GM12874 (cell line): ENCODE measurements around the gene CFD.

Source experiments
- CTCF ChIP-seq: IDR thresholded peaks from 2 replicates; pipeline ENCODE4 v1.5.1; 2011; ENCODE audit warnings: low read depth, mild to moderate bottlenecking, control low read depth, low read length, moderate library complexity; ENCODE audit not compliant: insufficient read depth

The CFD gene

GRCh38 chr19:861756-862580, 2.5 kb downstream of the CFD start:
- 0 out of 2 replicates have a peak, but pooled peaks have one; percentile 20 for TF ChIP-seq CTCF

GRCh38 chr19:862581-863314, 3.3 kb downstream of the CFD start:
- TF ChIP-seq CTCF: no peak

GRCh38 chr19:863315-863620, 3.8 kb downstream of the CFD start:
- no peak for TF ChIP-seq CTCF

GRCh38 chr19:866769-867300, 7.4 kb downstream of the CFD start:
- no peak for TF ChIP-seq CTCF

GRCh38 chr19:867301-867793, 7.9 kb downstream of the CFD start:
- TF ChIP-seq CTCF: no peak

GRCh38 chr19:867855-868457, 8.5 kb downstream of the CFD start:
- no peak for TF ChIP-seq CTCF
